Neural cell (in vitro differentiated cells): ENCODE results near the gene HDHD3. TPM values are rescaled to one million over a fixed set of nuclear protein-coding genes. Genes with fewer than 3 reads are reported as not detected.

Experiments used
- H2AFZ ChIP-seq: fragments of 200-600, 300-800 bp; sonication (generic), shearing (Covaris generic); 2 replicates; pipeline ENCODE4 v1.6.0; 2014; ENCODE audit warnings: low read depth, mild to moderate bottlenecking, antibody characterized with exemption, low read length, moderate library complexity
- H3F3A ChIP-seq: fragments of 200-600 bp; shearing (Covaris generic); 2 replicates; pipeline ENCODE4 v1.6.1; 2016; ENCODE audit warnings: mild to moderate bottlenecking, moderate library complexity, mixed read lengths, antibody characterized with exemption, low read length; ENCODE audit not compliant: insufficient read depth, poor library complexity, severe bottlenecking
- H3K27ac ChIP-seq: fragments of 200-600, 300-800 bp; sonication (generic), shearing (Covaris generic); 2 replicates; pipeline ENCODE4 v1.5.1; 2014; ENCODE audit warnings: mild to moderate bottlenecking, low read length, moderate library complexity
- H3K27me3 ChIP-seq: fragments of 300-800, 200-600 bp; sonication (generic), shearing (Covaris generic); 2 replicates; pipeline ENCODE4 v1.6.0; 2014; ENCODE audit warnings: mild to moderate bottlenecking, low read depth, low read length, moderate library complexity; ENCODE audit not compliant: insufficient read depth
- H3K36me3 ChIP-seq: fragments of 300-800, 200-600 bp; sonication (generic), shearing (Covaris generic); 2 replicates; pipeline ENCODE4 v1.5.1; 2014; ENCODE audit warnings: mild to moderate bottlenecking, antibody characterized with exemption, low read length, moderate library complexity; ENCODE audit not compliant: insufficient read depth
- H3K4me2 ChIP-seq: fragments of 300-800, 200-600 bp; sonication (generic), shearing (Covaris generic); 2 replicates; pipeline ENCODE4 v1.6.0; 2014; ENCODE audit warnings: mild to moderate bottlenecking, low read length
- H3K4me3 ChIP-seq: fragments of 300-800, 200-600 bp; sonication (generic), shearing (Covaris generic); 2 replicates; pipeline ENCODE4 v1.5.1; 2014; ENCODE audit warnings: mild to moderate bottlenecking, low read length, moderate library complexity
- H3K79me2 ChIP-seq: fragments of 200-600 bp; shearing (Covaris generic); replicated peaks from 2 replicates; pipeline ENCODE4 v1.6.0; 2014; ENCODE audit warnings: mild to moderate bottlenecking, low read length, moderate library complexity; ENCODE audit not compliant: insufficient read depth
- H3K9ac ChIP-seq: fragments of 300-800, 200-600 bp; sonication (generic), shearing (Covaris generic); 2 replicates; pipeline ENCODE4 v1.6.1; 2016; ENCODE audit warnings: mild to moderate bottlenecking, low read length, mixed read lengths
- H3K9me2 ChIP-seq: fragments of 200-600 bp; shearing (Covaris generic); 2 replicates; pipeline ENCODE4 v1.6.1; 2016; ENCODE audit warnings: mild to moderate bottlenecking, low read length, mixed read lengths; ENCODE audit not compliant: insufficient read depth
- H3K9me3 ChIP-seq: fragments of 200-600, 300-800 bp; sonication (generic), shearing (Covaris generic); 2 replicates; pipeline ENCODE4 v1.6.1; 2016; ENCODE audit warnings: mild to moderate bottlenecking, mixed run types, low read length, moderate library complexity, mixed read lengths
- H4K20me1 ChIP-seq: fragments of 200-600 bp; shearing (Covaris generic); 2 replicates; pipeline ENCODE4 v1.6.1; 2016; ENCODE audit warnings: mild to moderate bottlenecking, mixed run types; ENCODE audit not compliant: insufficient read depth
- EP300 ChIP-seq: fragments of 450-650 bp; conservative IDR thresholded peaks from 2 replicates; pipeline ENCODE4 v1.6.1; 2014; ENCODE audit warnings: antibody characterized with exemption, mild to moderate bottlenecking, moderate library complexity; ENCODE audit not compliant: poor library complexity, severe bottlenecking
- EZH2 ChIP-seq: fragments of 200-600, 300-800 bp; shearing (Covaris generic), sonication (generic); IDR thresholded peaks from 2 replicates; pipeline ENCODE4 v1.6.1; 2014; ENCODE audit warnings: antibody characterized with exemption, low read length, borderline replicate concordance, mild to moderate bottlenecking; ENCODE audit not compliant: insufficient read depth, poor library complexity, severe bottlenecking
- MXI1 ChIP-seq: fragments of 450-650 bp; conservative IDR thresholded peaks from 2 replicates; pipeline ENCODE4 v1.6.1; 2014; ENCODE audit warnings: antibody characterized with exemption, mild to moderate bottlenecking; ENCODE audit not compliant: poor library complexity, severe bottlenecking
- POLR2AphosphoS5 ChIP-seq: IDR thresholded peaks from 2 replicates; pipeline ENCODE4 v1.6.1; 2012
- RAD21 ChIP-seq: fragments of 450-650 bp; conservative IDR thresholded peaks from 2 replicates; pipeline ENCODE4 v1.6.1; 2014; ENCODE audit warnings: antibody characterized with exemption, mild to moderate bottlenecking, moderate library complexity
- SMC3 ChIP-seq: fragments of 450-650 bp; conservative IDR thresholded peaks from 2 replicates; pipeline ENCODE4 v1.6.1; 2014; ENCODE audit warnings: antibody characterized with exemption, mild to moderate bottlenecking, moderate library complexity; ENCODE audit not compliant: poor library complexity
- TAF1 ChIP-seq: IDR thresholded peaks from 2 replicates; pipeline ENCODE4 v1.6.1; 2012; ENCODE audit warnings: low read depth
- polyA plus RNA-seq: library from polyadenylated mRNA; depleted of rRNA; stranded (reverse); fragments of >200 nt; gene quantifications from 2 replicates; pipeline ENCODE4 v1.2.3, GENCODE V29; 2014
- TF ChIP-seq, protein P1 (sequence below): fragments of 450-650 bp; IDR thresholded peaks from 2 replicates; pipeline ENCODE4 v1.5.1; 2014; ENCODE audit warnings: antibody characterized with exemption, mild to moderate bottlenecking, moderate library complexity; ENCODE audit not compliant: poor library complexity, severe bottlenecking
- TF ChIP-seq, protein P2 (sequence below): IDR thresholded peaks from 2 replicates; pipeline ENCODE4 v1.6.1; 2012; ENCODE audit warnings: borderline replicate concordance

HDHD3 gene
- polyA plus RNA-seq, 1 donor from 2014 or later, result 31.2 TPM

DNA sequence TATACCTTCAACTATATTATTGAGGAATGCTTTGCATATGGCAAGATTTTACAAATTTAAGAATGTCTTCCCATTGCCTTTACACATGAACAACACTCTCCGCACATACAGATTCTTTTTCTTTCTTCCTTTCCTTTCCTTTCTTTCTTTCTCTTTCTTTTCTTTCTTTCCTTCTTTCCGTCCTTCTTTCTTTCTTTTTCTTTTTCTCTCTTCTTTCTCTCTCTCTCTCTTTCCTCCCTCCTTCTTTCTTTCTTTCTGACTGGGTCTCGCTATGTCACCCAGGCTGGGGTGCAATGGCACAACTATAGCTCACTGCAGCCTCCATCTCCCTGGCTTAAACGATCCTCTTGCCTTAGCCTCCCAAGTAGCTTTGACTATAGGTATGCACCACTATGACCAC is 50.6 kb downstream of the HDHD3 start:
- Histone ChIP-seq H3K4me3 (no peak overlapping the region), H3K4me2 (no peak overlapping the region), H3K9ac (no peak overlapping the region), H3K9me3 (no peaks in the 10 kb centered on the region), H3K27me3 (no peaks in the 10 kb centered on the region), H2AFZ (no peak overlapping the region), H3K27ac (no peak overlapping the region), H3F3A (no peaks in the 10 kb centered on the region), H4K20me1 (no peaks in the 10 kb centered on the region), H3K36me3 (no peaks in the 10 kb centered on the region), H3K79me2 (no peaks in the 10 kb centered on the region), H3K9me2 (no peaks in the 10 kb centered on the region)
- TF ChIP-seq MXI1, result no peak
- TF ChIP-seq EP300, result no peak
- no peak for TF ChIP-seq POLR2AphosphoS5
- no peak for TF ChIP-seq EZH2
- TF ChIP-seq SMC3, result no peak
- TF ChIP-seq RAD21, result no peak
- TF ChIP-seq, protein P1, sequence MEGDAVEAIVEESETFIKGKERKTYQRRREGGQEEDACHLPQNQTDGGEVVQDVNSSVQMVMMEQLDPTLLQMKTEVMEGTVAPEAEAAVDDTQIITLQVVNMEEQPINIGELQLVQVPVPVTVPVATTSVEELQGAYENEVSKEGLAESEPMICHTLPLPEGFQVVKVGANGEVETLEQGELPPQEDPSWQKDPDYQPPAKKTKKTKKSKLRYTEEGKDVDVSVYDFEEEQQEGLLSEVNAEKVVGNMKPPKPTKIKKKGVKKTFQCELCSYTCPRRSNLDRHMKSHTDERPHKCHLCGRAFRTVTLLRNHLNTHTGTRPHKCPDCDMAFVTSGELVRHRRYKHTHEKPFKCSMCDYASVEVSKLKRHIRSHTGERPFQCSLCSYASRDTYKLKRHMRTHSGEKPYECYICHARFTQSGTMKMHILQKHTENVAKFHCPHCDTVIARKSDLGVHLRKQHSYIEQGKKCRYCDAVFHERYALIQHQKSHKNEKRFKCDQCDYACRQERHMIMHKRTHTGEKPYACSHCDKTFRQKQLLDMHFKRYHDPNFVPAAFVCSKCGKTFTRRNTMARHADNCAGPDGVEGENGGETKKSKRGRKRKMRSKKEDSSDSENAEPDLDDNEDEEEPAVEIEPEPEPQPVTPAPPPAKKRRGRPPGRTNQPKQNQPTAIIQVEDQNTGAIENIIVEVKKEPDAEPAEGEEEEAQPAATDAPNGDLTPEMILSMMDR, result no peak
- TF ChIP-seq, protein P2, sequence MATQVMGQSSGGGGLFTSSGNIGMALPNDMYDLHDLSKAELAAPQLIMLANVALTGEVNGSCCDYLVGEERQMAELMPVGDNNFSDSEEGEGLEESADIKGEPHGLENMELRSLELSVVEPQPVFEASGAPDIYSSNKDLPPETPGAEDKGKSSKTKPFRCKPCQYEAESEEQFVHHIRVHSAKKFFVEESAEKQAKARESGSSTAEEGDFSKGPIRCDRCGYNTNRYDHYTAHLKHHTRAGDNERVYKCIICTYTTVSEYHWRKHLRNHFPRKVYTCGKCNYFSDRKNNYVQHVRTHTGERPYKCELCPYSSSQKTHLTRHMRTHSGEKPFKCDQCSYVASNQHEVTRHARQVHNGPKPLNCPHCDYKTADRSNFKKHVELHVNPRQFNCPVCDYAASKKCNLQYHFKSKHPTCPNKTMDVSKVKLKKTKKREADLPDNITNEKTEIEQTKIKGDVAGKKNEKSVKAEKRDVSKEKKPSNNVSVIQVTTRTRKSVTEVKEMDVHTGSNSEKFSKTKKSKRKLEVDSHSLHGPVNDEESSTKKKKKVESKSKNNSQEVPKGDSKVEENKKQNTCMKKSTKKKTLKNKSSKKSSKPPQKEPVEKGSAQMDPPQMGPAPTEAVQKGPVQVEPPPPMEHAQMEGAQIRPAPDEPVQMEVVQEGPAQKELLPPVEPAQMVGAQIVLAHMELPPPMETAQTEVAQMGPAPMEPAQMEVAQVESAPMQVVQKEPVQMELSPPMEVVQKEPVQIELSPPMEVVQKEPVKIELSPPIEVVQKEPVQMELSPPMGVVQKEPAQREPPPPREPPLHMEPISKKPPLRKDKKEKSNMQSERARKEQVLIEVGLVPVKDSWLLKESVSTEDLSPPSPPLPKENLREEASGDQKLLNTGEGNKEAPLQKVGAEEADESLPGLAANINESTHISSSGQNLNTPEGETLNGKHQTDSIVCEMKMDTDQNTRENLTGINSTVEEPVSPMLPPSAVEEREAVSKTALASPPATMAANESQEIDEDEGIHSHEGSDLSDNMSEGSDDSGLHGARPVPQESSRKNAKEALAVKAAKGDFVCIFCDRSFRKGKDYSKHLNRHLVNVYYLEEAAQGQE, result no peak
- TF ChIP-seq TAF1, result no peak

Other genes starting within 250 kb of the HDHD3 start
- gene SLC31A2, start 226.0 kb downstream of the HDHD3 start, polyA plus RNA-seq, result 4.1 and 8.4 TPM in 2 replicates
- gene FKBP15, start 155.7 kb downstream of the HDHD3 start, polyA plus RNA-seq, result 11.2 and 12.1 TPM in 2 replicates
- gene SLC31A1, start 155.4 kb downstream of the HDHD3 start, polyA plus RNA-seq, result 7.0 and 7.4 TPM in 2 replicates
- gene CDC26, start 101.4 kb downstream of the HDHD3 start, polyA plus RNA-seq, result 64.8 and 88.0 TPM in 2 replicates
- 24.3 and 27.4 TPM in 2 replicates for gene PRPF4, start 101.3 kb downstream of the HDHD3 start, polyA plus RNA-seq
- gene RNF183, start 73.6 kb downstream of the HDHD3 start, polyA plus RNA-seq, result not detected in 2 replicates
- 0.59 and 0.84 TPM in 2 replicates for gene WDR31, start 36.7 kb downstream of the HDHD3 start, polyA plus RNA-seq
- gene BSPRY, start 27.4 kb downstream of the HDHD3 start, polyA plus RNA-seq, result not detected in 2 replicates
- gene ALAD, start 24.3 kb upstream of the HDHD3 start, polyA plus RNA-seq, result 42.9 and 65.1 TPM in 2 replicates
- 99.8 and 119 TPM in 2 replicates for gene POLE3, start 33.7 kb upstream of the HDHD3 start, polyA plus RNA-seq
- gene C9orf43, start 33.8 kb upstream of the HDHD3 start, polyA plus RNA-seq, result 0.33 TPM in 1 of 2 replicates, not detected in the other
- gene RGS3, start 86.7 kb upstream of the HDHD3 start, polyA plus RNA-seq, result 25.3 and 36.4 TPM in 2 replicates